Endodermal cell (in vitro differentiated cells): ENCODE data around the gene GLO1. TPM values are rescaled to one million over a fixed set of nuclear protein-coding genes. Genes with fewer than 3 reads are reported as not detected.

Experiments
- DNase-seq: peaks from one replicate; pipeline ENCODE4 v3.0.0-alpha.2; 2017
- H3K27ac ChIP-seq: 2 replicates; pipeline ENCODE4 v1.5.1; 2013; ENCODE audit warnings: mild to moderate bottlenecking, low read depth, low read length, moderate library complexity
- H3K27me3 ChIP-seq: 2 replicates; pipeline ENCODE4 v1.6.1; 2013; ENCODE audit warnings: mild to moderate bottlenecking, low read length, moderate library complexity; ENCODE audit not compliant: insufficient read depth, control insufficient read depth, poor library complexity, severe bottlenecking
- H3K36me3 ChIP-seq: 2 replicates; pipeline ENCODE4 v1.7.0; 2013; ENCODE audit warnings: mild to moderate bottlenecking, low read length, moderate library complexity; ENCODE audit not compliant: control insufficient read depth, insufficient read depth
- H3K4me1 ChIP-seq: one replicate; pipeline ENCODE4 v1.7.0; 2013; ENCODE audit warnings: low read length; ENCODE audit not compliant: control insufficient read depth, insufficient read depth
- H3K4me3 ChIP-seq: 2 replicates; pipeline ENCODE4 v1.5.1; 2013; ENCODE audit warnings: mild to moderate bottlenecking, low read length, moderate library complexity
- H3K9ac ChIP-seq: 2 replicates; pipeline ENCODE4 v1.6.1; 2013; ENCODE audit warnings: mild to moderate bottlenecking, low read length, moderate library complexity; ENCODE audit not compliant: poor library complexity, severe bottlenecking; ENCODE audit errors: extremely low read depth
- H3K9me3 ChIP-seq: 2 replicates; pipeline ENCODE4 v1.6.1; 2013; ENCODE audit warnings: mild to moderate bottlenecking, low read length, moderate library complexity; ENCODE audit not compliant: control insufficient read depth
- H3K27ac Mint-ChIP-seq: 2 replicates; pipeline ENCODE4 v1.8.0; 2020; ENCODE audit warnings: mixed read lengths
- H3K27me3 Mint-ChIP-seq: 2 replicates; pipeline ENCODE4 v1.8.0; 2021; ENCODE audit warnings: mild to moderate bottlenecking, mixed read lengths; ENCODE audit not compliant: insufficient read depth
- H3K36me3 Mint-ChIP-seq: 2 replicates; pipeline ENCODE4 v1.8.0; 2020; ENCODE audit warnings: low read depth, mixed read lengths
- H3K4me1 Mint-ChIP-seq: 2 replicates; pipeline ENCODE4 v1.8.0; 2020; ENCODE audit warnings: mixed read lengths
- H3K4me3 Mint-ChIP-seq: 2 replicates; pipeline ENCODE4 v1.8.0; 2020; ENCODE audit warnings: mild to moderate bottlenecking, moderate library complexity, mixed read lengths
- H3K9me3 Mint-ChIP-seq: 2 replicates; pipeline ENCODE4 v1.8.0; 2020; ENCODE audit warnings: mild to moderate bottlenecking, mixed read lengths
- CTCF ChIP-seq: fragments of 200-600 bp; sonication (generic); conservative IDR thresholded peaks from 2 replicates; pipeline ENCODE4 v1.5.0; 2021; ENCODE audit warnings: antibody characterized with exemption, mild to moderate bottlenecking
- WGBS, 2 experiments: methylation state at CpG; one replicate each; pipeline versions ENCODE4 v1.1.5 to v1.1.7; 2013; ENCODE audit warnings: missing lambda C conversion rate in 2 of 2, mixed read lengths in 1 of 2; ENCODE audit not compliant: insufficient coverage in 1 of 2, insufficient read length in 1 of 2; 5-methylcytosine and 5-hydroxymethylcytosine counted together
- total RNA-seq, 2 donors: library from RNA; stranded (reverse); fragmentation: NEBNext Ultra II Directional in 1 of 2; extraction: Animal tissue kit (Norgen Biotek cat#: 25700) in 1 of 2; gene quantifications; 2 replicates in 1 of 2; 3 replicates in 1 of 2; pipeline ENCODE4 v1.2.1, GENCODE V29; 2021

GLO1 gene
- total RNA-seq, 2 donors from 2014 or later = 144 to 177 TPM

GRCh38 chr6:38713812-38714211, 10.9 kb upstream of the GLO1 start:
- no peak overlapping the region for H3K4me3 Mint-ChIP-seq
- H3K27ac ChIP-seq = no peak overlapping the region
- peaks cover 41% of the 10 kb centered on the region for H3K27me3 ChIP-seq
- no peak overlapping the region for H3K27ac Mint-ChIP-seq
- peaks cover 3% of the 10 kb centered on the region for H3K36me3 Mint-ChIP-seq
- TF ChIP-seq CTCF = no peak
- H3K27me3 Mint-ChIP-seq = peaks cover 22% of the 10 kb centered on the region
- H3K4me3 ChIP-seq = no peak overlapping the region
- peaks cover 10% of the 10 kb centered on the region for H3K9me3 ChIP-seq
- no peak overlapping the region for H3K9ac ChIP-seq
- H3K36me3 ChIP-seq = no peaks in the 10 kb centered on the region
- DNase-seq = no peak
- H3K4me1 ChIP-seq = no peaks in the 10 kb centered on the region
- peaks cover 22% of the 10 kb centered on the region for H3K9me3 Mint-ChIP-seq
- H3K4me1 Mint-ChIP-seq = peaks cover 2% of the 10 kb centered on the region
- WGBS, 2 experiments = 50 to 68% methylated on average over 4 to 6 of the region's 6 CpGs

GRCh38 chr6:38708496-38708895, 5.6 kb upstream of the GLO1 start:
- peaks cover 22% of the 10 kb centered on the region for H3K9me3 Mint-ChIP-seq
- H3K4me1 Mint-ChIP-seq = no peaks in the 10 kb centered on the region
- Histone ChIP-seq H3K4me1 (no peaks in the 10 kb centered on the region), H3K36me3 (no peaks in the 10 kb centered on the region), H3K27me3 (peaks cover 8% of the 10 kb centered on the region), H3K9ac (no peak overlapping the region), H3K27ac (no peak overlapping the region), H3K9me3 (peaks cover 10% of the 10 kb centered on the region), H3K4me3 (no peak overlapping the region)
- H3K4me3 Mint-ChIP-seq = no peak overlapping the region
- WGBS, 2 experiments = 94 to 100% methylated on average over 1 of the region's 2 CpGs
- DNase-seq = no peak
- H3K27me3 Mint-ChIP-seq = peaks cover 6% of the 10 kb centered on the region
- no peak overlapping the region for H3K27ac Mint-ChIP-seq
- no peak for TF ChIP-seq CTCF
- H3K36me3 Mint-ChIP-seq = peaks cover 3% of the 10 kb centered on the region

- H3K4me1 ChIP-seq = no peaks in the 10 kb centered on the region
- no peak for TF ChIP-seq CTCF
- no peak overlapping the region for H3K4me3 ChIP-seq
- DNase-seq = no peak
- no peak overlapping the region for H3K27ac Mint-ChIP-seq
- peaks cover 11% of the 10 kb centered on the region for H3K36me3 Mint-ChIP-seq
- H3K36me3 ChIP-seq = peaks cover 8% of the 10 kb centered on the region
- H3K9me3 ChIP-seq = peaks cover 18% of the 10 kb centered on the region
- no peak overlapping the region for H3K27ac ChIP-seq
- peaks cover 6% of the 10 kb centered on the region for H3K27me3 Mint-ChIP-seq
- H3K4me3 Mint-ChIP-seq = no peak overlapping the region
- H3K9me3 Mint-ChIP-seq = peaks cover 31% of the 10 kb centered on the region
- no peaks in the 10 kb centered on the region for H3K27me3 ChIP-seq
- WGBS, 2 experiments = 91 to 100% methylated on average over 1 to 2 of the region's 2 CpGs
- H3K9ac ChIP-seq = no peak overlapping the region
- no peaks in the 10 kb centered on the region for H3K4me1 Mint-ChIP-seq
Observed at GRCh38 chr6:38705924-38706323, 3.0 kb upstream of the GLO1 start.
